DND-41 (cell line): Measurements from ENCODE around the gene IARS2.

Experiments
- EZH2 ChIP-seq: IDR thresholded peaks from 3 replicates; pipeline ENCODE4 v1.6.1; 2012; ENCODE audit warnings: borderline replicate concordance, low read depth, mild to moderate bottlenecking, moderate library complexity, low read length, inconsistent platforms; ENCODE audit not compliant: severe bottlenecking
- TF ChIP-seq, protein P1 (sequence below): IDR thresholded peaks from 2 replicates; pipeline ENCODE4 v1.5.1; 2012; ENCODE audit warnings: borderline replicate concordance, low read length, moderate library complexity, mild to moderate bottlenecking; ENCODE audit not compliant: poor library complexity, severe bottlenecking; ENCODE audit errors: extremely low read depth

DNA sequence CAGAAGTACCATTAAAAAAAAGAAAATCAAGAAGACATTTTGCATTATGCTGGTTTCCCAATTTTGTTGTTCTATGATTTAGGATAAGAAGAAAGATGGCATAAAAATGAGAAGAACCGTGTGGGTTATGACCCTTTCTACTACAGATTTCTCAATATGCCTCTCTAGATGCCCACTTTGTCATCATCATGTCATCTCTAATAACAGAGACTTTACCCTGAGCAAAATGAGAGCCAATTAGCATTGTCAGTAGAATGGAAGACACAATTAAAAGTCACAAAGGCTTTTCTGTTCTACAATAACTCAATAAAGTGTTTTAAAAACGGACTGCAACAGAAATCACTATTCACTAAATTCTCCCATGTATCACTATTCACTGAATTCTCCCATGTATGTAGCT, 92.8 kb downstream of the IARS2 start:
- TF ChIP-seq, protein P1, sequence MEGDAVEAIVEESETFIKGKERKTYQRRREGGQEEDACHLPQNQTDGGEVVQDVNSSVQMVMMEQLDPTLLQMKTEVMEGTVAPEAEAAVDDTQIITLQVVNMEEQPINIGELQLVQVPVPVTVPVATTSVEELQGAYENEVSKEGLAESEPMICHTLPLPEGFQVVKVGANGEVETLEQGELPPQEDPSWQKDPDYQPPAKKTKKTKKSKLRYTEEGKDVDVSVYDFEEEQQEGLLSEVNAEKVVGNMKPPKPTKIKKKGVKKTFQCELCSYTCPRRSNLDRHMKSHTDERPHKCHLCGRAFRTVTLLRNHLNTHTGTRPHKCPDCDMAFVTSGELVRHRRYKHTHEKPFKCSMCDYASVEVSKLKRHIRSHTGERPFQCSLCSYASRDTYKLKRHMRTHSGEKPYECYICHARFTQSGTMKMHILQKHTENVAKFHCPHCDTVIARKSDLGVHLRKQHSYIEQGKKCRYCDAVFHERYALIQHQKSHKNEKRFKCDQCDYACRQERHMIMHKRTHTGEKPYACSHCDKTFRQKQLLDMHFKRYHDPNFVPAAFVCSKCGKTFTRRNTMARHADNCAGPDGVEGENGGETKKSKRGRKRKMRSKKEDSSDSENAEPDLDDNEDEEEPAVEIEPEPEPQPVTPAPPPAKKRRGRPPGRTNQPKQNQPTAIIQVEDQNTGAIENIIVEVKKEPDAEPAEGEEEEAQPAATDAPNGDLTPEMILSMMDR: no peak
- TF ChIP-seq EZH2: no peak
